ENCODE data around the gene MORN3. TPM values are rescaled to one million over a fixed set of nuclear protein-coding genes. Genes with fewer than 3 reads are reported as not detected.
"Not testable (repeated sequence)": the region's sequence is repeated elsewhere in the genome, so short reads cannot be mapped to it uniquely, and the experiment has no call there.

The MORN3 gene
- polyA plus RNA-seq, 4 donors, result 1.2 to 2.4 (median 1.8) TPM

DNA sequence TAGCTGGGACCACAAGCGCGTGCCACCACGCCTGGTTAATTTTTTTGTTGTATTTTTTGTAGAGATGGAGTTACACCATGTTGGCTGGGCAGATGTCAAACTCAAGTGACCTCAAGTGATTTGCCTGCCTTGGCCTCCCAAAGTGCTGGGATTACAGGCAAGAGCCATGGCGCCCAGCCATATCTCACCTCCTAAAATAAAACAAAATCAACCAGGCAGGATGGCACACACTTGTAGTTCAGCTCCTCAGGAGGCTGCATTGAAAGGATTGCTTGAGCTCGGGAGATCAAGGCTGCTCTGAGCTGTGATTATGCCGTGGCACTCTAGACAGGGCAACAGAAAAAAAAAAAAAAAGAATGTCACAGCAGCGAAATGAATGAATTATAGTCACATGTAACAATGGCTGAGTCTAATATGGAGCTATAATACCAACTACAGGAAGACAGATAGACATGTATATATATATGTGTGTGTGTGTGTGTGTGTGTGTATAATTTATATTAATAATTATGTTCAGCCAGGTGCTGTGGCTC is 23.8 kb upstream of the MORN3 start:
- no peak for DNase-seq (ENCODE audit: low read depth in 4 of 4, low spot score in 2 of 4)

DNA sequence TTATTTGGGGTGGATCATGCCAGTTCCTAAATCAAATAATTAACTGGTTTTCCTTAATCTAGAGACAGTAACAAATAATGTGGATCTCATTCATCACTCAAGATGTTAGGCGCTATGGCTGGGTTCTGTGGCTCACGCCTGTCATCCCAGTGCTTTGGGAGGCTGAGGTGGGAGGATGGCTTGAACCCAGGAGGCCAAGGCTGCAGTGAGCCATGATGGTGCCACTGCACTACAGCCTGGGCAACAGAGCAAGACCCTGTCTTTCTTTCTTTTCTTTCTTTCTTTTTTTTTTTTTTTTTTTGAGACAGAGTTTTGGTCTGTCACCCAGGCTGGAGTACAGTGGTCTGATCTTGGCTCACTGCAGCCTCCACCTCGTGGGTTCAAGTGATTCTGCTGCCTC is 23.3 kb upstream of the MORN3 start:
- DNase-seq (ENCODE audit: low read depth in 4 of 4, low spot score in 2 of 4), result not testable (repeated sequence)

DNA sequence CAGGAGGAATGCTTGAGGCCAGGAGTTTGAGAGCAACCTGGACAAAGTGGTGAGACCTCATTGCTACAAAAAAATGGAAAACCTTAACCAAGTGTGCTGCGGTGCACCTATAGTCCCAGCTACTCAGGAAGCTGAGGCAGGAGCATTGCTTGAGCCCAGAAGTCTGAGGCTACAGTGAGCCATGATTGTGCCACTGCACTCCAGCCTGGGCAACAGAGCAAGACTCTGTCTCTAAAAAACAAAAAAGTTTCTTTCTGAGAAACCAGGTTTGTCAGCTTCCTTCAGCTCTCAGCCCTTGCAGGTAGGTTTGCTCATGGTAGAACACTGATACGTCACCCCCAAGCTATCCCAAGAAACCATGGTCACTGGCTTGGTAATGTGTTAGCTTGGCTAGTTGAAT is 20.0 kb upstream of the MORN3 start:
- no peak for DNase-seq (ENCODE audit: low read depth in 4 of 4, low spot score in 2 of 4)

DNA sequence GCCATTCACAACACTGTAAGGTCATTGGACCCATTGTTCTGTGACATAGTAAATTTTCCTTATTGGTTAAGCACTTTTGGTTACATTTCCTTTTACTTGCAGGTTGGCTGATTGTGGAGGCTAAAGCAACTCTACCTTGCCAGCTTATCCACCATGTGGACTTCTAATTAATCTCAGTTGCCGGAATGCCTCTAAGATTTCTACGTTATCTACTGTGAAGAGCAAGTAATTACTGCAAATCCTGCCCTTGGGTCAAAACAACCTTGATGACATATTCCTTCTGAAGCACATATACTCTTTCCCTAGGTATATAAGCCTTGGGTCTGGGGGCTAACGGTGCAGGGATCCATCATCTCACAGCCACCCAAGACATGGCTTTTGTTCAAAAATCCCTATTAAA is 19.5 kb upstream of the MORN3 start:
- DNase-seq (ENCODE audit: low read depth in 4 of 4, low spot score in 2 of 4), result no peak

DNA sequence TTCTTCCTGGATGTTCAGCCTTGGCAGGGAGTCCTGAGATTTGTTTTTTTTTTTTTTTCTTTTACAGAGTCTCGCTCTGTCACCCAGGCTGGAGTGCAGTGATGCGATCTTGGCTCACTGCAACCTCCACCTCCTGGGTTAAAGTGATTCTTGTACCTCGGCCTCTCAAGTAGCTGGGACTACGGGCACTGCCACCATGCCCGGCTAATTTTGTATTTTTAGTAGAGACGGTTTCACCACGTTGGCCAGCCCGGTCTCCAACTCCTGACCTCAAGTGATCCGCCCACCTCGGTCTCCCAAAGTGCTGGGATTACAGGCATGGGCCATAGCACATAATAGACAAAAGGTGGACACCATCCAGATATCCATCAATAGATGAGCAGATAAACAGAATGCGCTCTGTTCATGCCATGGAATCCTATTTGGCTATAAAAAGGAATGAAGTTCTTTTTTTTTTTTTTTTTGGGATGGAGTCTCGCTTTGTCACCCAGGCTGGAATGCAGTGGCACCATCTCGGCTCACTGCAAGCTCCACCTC is 10.3 kb upstream of the MORN3 start:
- not testable (repeated sequence) for DNase-seq (ENCODE audit: low read depth in 4 of 4, low spot score in 2 of 4)

DNA sequence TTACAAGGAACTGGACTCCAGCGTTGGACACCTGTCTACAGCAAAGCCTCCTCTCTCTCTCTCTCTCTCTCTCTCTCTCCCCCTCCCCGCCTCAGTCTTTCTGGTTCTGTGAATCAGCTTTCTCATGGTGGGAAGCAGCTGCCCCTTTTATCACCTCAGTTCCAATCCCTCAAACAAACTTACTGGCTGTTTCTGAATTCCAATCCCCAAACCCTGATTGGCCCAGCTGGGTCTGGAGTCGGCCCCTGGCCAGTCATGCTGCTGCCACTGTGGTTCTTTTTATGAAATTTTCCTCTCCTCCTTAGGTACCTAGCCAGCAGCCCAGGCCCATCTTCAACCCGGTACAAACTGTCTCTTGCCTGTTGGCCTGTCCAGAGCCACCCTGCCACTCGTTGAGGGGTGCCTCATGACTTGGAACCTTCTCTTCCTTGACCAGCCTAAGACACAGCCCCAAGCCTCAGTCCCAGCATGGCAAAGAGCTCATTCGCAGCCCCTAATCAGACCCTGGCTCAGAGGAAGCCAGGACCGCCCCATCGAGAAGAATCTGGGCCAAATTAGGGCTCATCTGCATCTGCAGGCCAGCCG is 9.4 kb upstream of the MORN3 start:
- DNase-seq (ENCODE audit: low read depth in 4 of 4, low spot score in 2 of 4), result no peak

DNA sequence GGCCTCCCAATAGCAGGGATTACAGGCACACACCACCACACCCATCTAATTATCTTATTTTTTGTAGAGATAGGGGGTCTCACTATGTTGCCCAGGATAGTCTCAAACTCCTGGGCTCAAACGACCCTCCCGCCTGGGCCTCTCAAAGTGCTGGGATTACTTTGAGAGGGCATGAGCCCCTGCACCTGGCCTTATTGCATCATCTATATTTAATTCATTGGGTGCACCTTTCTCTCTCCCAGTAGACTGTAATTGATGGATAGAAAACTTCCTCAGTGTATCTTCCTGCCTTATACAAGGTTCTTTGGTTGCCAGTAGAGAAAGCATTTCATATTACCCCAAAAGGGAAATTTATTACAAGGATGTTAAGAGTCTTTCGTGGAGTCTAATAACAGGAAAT is 8.9 kb upstream of the MORN3 start:
- DNase-seq (ENCODE audit: low read depth in 4 of 4, low spot score in 2 of 4), result no peak

DNA sequence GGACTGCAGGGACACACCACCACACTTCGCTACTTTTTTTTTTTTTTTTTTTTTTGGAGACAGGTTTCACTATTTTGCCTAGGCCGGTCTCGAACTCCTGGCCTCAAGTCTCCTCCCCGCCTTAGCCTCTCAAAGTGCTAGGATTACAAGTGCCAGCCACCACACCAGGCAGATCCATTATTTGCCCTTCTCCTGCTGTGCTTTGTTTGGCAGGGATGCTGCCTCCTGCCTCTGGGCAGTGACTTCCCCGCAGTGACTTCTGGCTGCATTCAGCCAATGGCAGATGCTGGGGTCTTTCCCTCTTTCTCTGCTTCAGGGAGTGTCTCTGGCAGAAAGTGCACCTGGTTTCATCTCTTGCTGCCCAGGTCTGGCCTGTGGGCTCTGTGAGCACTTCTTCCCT is 6.7 kb upstream of the MORN3 start:
- no peak for DNase-seq (ENCODE audit: low read depth in 4 of 4, low spot score in 2 of 4)

DNA sequence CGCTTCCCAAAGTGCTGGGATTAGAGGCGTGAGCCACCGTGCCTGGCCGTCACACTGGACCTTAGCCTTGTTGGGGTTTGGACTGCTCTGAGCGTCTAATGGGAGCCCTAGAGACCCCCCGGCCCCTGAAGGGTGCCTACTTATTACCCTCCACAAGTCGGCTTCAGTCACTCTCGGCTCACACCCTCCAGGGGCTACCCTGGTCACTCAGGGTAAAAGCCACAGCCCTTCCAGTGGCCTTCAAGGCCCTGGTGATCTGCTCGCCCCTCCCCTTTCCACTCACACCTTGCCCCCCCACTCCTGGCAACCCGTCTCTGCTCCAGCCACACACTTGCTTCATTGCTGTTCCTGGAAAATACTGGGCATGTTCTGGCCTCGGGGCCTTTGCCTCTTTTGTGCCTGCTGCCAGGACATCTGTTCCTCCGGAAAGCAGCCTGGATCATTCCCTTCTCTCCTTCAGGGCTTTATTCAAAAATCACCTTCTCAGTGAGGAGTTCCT is 3.6 kb upstream of the MORN3 start:
- no peak for DNase-seq (ENCODE audit: low read depth in 4 of 4, low spot score in 2 of 4)

DNA sequence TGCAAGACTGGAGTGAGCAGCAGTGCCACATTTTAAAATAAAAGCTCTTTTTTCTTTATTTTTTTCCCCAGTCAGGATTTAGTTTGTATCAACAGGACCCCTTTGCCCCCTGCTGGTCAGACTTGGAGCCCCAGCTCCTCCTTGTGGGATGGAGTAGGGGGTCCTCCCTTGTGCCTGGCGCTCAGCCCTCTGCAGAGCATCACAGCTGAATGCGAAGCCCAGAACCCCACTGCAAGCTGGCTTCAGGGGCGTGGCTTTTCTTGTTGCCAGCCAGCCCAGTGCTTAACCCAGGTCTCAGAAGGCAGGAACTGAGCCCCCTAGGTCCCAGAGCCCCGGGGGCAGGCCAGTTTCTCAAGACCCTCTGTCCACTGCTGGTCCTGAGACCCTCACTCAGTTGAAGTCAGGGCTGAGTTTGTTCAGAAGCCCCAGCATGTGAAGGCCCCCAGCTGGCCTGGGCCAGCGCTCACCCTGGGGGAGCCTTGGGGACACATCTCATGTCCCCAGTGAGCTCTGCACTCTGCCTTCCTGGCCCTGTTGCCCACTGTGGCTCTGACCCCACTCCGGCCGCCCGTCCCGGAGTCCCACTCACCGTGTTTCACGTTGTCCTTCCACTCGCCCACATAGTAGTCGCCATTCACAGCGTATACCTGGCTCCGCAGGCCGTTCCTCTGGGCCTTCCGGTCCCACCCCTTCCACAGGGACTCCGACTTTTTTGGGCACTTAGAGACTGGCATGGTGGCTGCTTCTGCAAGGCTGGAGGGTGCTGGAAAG is 519 bp downstream of the MORN3 start:
- no peak for DNase-seq (ENCODE audit: low read depth in 4 of 4, low spot score in 2 of 4)

DNA sequence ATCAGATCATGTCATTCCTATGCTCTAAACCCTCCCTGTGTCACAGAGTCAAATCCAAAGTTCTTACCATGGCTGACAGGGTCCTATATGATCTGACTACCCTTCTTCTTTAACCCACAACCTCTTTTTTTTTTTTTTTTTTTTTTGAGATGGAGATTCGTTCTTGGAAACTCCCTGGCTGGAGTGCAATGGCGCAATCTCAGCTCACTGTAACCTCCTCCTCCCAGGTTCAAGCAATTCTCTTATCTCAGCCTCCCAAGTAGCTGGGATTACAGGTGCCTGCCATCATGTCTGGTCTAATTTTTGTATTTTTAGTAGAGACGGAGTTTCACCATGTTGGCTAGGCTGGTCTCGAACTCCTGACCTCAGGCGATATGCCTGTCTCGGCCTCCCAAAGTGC is 2.6 kb downstream of the MORN3 start:
- not testable (repeated sequence) for DNase-seq (ENCODE audit: low read depth in 4 of 4, low spot score in 2 of 4)

DNA sequence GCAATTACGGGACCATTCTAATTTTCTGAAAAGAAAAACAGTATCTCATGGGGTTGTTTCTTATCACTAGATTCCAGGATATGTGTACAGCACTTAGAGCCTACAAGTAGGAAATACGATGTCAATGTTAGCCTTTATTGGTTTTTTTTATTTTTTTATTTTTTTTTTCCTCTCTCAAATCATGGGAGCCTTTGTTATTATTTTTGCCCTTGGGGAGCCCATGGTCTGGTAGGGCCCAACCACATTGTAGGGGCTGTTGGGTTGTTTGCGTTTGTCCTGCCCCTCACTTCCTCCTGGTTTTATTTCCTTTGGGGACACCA is 5.9 kb downstream of the MORN3 start:
- DNase-seq (ENCODE audit: low read depth in 4 of 4, low spot score in 2 of 4), result no peak

DNA sequence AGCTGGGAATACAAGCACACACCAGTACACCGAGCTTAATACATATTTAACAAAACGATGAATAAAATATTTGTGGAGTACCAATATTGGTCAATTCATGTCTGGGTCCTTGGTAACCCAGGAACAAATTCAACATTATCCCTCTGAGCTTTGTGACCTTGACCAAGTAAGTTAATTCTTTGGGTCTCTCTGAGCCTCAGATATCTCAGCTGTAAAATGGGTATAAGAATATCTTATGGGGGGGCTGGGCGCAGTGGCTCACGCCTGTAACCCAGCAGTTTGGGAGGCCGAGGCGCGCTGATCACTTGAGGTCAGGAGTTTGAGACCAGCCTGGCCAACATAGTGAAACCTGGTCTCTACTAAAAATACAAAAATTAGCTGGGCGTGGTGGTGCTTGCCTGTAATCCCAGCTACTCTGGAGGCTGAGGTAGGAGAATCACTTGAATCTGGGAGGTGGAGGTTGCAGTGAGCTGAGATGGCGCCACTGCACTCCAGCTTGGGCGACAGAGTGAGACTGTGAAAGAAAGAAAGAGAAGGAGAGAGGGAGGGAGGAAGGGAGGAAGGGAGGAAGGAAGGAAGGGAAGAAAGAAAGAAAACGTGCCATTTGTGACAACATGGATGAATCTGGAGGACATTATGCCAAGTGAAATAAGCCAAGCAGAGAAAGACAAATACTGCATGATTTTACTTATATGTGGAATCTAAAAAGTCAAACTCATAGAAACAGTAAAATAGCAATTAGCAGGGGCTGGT is 7.9 kb downstream of the MORN3 start:
- not testable (repeated sequence) for DNase-seq (ENCODE audit: low read depth in 4 of 4, low spot score in 2 of 4)

DNA sequence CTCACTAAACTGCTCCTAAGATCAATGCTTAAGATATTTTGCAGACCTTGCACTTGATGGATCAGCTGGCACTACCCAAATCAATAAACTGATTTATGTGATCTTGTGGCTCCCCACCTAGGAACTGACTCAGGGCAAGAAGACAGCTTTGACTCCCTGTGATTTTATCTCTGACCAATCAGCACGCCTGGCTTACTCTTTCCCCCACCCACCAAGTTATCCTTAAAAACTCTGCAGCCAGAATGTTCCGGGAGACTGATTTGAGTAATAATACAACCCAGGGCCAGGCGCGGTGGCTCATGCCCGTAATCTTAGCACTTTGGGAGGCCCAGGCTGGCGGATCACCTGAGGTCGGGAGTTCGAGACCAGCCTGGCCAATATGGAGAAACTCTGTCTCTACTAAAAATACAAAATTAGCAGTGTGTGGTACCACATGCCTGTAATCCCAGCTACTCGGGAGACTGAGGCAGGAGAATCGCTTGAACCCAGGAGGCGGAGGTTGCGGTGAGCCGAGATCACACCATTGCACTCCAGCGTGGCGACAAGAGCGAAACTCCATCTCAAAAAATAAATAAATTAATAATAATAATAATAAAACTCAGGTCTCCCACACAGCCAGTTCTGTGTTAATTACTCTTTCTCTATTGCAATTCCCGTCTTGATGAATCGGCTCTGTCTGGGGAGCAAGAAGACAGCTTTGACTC is 12.0 kb downstream of the MORN3 start:
- no peak for DNase-seq (ENCODE audit: low read depth in 4 of 4, low spot score in 2 of 4)

DNA sequence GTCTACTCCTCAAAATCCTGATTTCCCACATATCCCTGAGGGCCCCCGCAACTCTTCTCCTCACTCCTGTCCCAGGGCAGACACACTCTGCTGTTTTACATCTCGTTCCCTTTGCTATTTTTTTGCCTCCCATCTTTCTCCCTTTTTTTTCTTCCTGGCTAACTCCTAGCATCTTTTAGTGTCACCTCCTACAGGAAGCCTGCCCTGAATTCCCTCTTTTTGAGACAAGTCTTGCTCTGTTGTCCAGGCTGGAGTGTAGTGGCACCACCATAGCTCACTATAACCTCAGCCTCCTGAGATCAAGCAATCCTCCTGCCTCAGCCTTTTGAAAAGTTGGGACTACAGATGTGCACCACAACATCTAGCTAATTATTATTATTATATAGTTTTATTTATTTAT is 13.3 kb downstream of the MORN3 start:
- DNase-seq (ENCODE audit: low read depth in 4 of 4, low spot score in 2 of 4), result no peak

DNA sequence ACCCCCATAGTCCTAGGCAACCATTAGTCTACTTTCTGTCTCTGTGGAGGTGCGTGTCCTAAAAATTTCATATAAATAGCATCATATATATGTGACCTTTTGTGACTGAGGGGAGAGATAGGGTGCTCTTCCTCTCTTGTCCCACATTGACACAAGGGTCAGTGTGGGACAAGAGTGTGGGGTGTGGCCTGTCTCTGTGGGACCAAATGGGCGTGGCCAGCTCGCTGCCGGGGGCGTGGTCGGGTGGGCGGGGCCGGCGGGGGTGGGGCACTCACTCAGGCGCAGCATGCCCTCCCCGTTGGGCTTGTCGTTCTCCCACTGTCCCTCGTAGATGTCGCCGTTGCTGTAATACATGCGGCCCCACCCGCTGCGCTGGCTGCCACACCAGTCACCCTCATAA is 15.5 kb downstream of the MORN3 start:
- no peak for DNase-seq (ENCODE audit: low read depth in 4 of 4, low spot score in 2 of 4)

DNA sequence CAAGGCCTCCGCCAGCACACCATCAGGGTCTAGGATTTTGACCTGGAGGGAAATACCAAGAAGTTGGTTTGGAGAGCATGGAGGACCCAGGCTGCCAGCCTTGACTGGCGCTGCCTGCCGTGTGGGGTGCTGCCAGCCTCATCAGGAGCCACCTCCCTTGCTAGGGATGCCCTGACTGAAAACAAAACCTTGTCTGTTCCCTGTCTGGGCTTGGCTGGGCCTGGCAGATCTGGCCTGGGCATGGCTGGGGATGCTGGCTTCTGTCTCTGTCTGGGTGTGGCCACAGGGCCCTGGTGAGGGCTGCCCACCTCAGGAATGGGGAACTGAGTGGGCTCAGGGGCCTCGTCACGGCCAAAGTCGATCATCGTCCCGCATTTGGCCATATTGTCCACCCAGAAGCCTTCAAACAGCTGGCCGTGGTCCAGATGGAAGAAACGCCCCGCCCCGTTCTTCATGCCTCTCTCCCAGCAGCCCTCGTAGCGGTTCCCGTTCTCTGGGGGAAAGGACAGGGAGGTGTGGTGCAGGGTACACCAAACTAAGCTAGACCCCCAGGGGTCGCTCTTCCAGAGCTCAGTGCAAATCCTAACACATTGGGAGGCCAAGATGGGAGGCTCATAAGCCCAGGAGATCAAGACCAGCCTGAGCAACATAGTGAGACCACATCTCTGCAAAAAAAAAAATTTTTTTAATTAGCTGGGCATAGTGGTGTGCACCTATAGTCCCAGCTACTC is 16.5 kb downstream of the MORN3 start:
- no peak for DNase-seq (ENCODE audit: low read depth in 4 of 4, low spot score in 2 of 4)

DNA sequence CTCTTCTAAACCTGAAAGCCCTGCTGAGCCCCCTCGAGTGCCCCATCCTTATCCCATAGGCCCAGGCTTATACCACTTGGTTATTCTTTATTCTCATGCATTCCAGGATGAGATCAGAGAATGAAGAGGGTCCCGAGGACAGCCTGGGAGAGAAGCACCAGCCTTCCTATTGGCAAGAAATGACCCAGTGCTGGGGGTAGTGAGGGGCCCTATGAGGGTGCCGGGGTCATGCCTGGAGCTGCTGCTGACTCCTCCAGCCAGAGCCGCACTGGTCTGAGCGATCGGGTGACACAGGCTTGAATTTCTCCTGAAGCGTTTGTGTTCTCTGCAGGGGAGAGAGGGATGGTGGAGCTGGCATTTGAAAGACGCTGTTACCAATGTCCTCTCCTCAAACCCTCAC is 18.1 kb downstream of the MORN3 start:
- DNase-seq (ENCODE audit: low read depth in 4 of 4, low spot score in 2 of 4), result no peak

DNA sequence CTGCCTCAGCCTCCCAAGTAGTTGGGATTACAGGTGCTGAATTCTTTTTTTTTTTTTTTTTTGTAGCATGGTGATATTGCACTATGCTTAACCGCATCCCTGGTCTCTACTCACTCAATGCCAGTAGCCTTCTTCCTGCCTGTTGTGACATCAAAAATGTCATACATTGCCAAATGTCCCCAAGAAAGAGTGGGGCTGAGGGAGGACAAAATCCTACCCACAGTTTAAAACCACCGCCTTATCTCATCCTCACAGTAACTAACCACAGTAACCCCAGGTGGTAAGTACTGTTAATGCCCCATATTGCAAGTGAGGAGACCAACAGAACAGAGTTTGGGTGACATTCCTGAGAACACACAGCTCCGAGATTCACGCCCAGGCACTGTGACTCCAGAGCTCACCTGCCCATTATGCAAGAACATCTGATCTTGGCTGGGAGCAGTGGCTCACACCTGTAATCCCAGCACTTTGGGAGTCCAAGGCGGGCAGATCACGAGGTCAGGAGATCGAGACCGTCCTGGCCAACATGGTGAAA is 19.6 kb downstream of the MORN3 start:
- no peak for DNase-seq (ENCODE audit: low read depth in 4 of 4, low spot score in 2 of 4)

DNA sequence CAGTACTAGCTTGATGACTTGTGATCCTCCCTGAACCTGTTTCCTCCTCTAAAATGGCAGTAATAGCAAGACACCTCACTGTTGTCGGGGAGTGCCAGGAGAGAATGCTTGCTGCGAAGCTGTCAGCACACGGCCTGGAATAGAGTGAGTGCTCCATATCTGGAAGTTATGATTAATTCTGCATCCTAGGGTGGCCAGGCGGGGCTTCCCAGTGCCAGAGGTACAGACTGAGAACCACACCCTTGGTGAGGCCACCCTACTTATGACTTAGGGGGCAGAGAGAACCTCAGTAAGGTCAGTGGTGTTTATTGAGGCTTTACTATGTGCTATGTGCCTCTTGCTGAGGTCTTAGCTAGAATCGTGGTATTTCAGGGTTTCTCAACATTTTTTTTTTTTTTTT is 20.1 kb downstream of the MORN3 start:
- no peak for DNase-seq (ENCODE audit: low read depth in 4 of 4, low spot score in 2 of 4)

Data from left renal cortex interstitium (tissue), 4 donors.